ENCODE results near the gene ATF6.

DNA sequence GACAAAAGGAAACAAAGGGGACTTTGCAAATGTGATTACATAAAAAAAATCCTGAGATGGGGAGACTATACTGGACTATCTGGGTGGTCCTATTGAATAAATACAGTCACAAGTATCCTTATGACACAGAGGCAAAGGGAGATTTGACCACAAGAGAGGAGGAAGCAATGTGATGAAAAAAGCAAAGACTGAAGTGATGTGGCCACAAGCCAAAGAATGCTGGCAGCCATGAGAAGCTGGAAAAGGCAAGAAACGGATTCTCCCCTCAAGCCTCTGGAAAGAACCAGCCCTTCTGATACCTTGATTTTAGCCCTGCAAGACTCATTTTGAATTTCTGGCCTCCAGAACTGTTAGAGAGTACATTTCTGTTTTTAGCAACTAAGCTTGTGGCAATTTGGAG is 221.2 kb downstream of the ATF6 start:
- TF ChIP-seq POLR2A (IDR thresholded peaks at IDR 0.05) (no peak), CTCF (IDR thresholded peaks at IDR 0.05) (no peak)
